ENCODE results near the gene CRLF2.
"Not testable (repeated sequence)": the region's sequence is repeated elsewhere in the genome, so short reads cannot be mapped to it uniquely, and the experiment has no call there.

Gene CRLF2

GRCh38 chrX:1170243-1170642 lies 42.2 kb downstream of the CRLF2 start:
- DNase-seq (ENCODE audit: insufficient read length, low spot score): no peak
- no peak for FAIRE-seq

- DNase-seq (ENCODE audit: insufficient read length, low spot score) (no peak), FAIRE-seq (no peak)
Observed at GRCh38 chrX:1169189-1169588, 43.3 kb downstream of the CRLF2 start.

GRCh38 chrX:1167918-1168481 lies 44.4 kb downstream of the CRLF2 start:
- FAIRE-seq (no peak), DNase-seq (ENCODE audit: insufficient read length, low spot score) (no peak)

GRCh38 chrX:1167466-1167865 lies 45.0 kb downstream of the CRLF2 start:
- FAIRE-seq: no peak
- no peak for DNase-seq (ENCODE audit: insufficient read length, low spot score)

GRCh38 chrX:1165535-1166196 lies 46.8 kb downstream of the CRLF2 start:
- DNase-seq (ENCODE audit: insufficient read length, low spot score): no peak

GRCh38 chrX:1164322-1165288 lies 47.8 kb downstream of the CRLF2 start:
- no peak for FAIRE-seq
- no peak for DNase-seq (ENCODE audit: insufficient read length, low spot score)

More at GRCh38 chrX:1165535-1166196, 46.8 kb downstream of the CRLF2 start:
- no peak for FAIRE-seq

GRCh38 chrX:1163231-1163630 lies 49.2 kb downstream of the CRLF2 start:
- no peak for DNase-seq (ENCODE audit: insufficient read length, low spot score)

GRCh38 chrX:1162119-1162916 lies 50.1 kb downstream of the CRLF2 start:
- no peak for DNase-seq (ENCODE audit: insufficient read length, low spot score)
- no peak for FAIRE-seq

More at GRCh38 chrX:1163231-1163630, 49.2 kb downstream of the CRLF2 start:
- no peak for FAIRE-seq

- FAIRE-seq: no peak
Observed at GRCh38 chrX:1159548-1159947, 52.9 kb downstream of the CRLF2 start.

GRCh38 chrX:1156681-1157455 lies 55.6 kb downstream of the CRLF2 start:
- not testable (repeated sequence) for FAIRE-seq; DNase-seq (ENCODE audit: insufficient read length, low spot score)

More at GRCh38 chrX:1159548-1159947, 52.9 kb downstream of the CRLF2 start:
- DNase-seq (ENCODE audit: insufficient read length, low spot score): no peak

- no peak for FAIRE-seq
- no peak for DNase-seq (ENCODE audit: insufficient read length, low spot score)
Observed at GRCh38 chrX:1153940-1154339, 58.5 kb downstream of the CRLF2 start.

GRCh38 chrX:1152090-1152489 lies 60.4 kb downstream of the CRLF2 start:
- DNase-seq (ENCODE audit: insufficient read length, low spot score): no peak
- no peak for FAIRE-seq

- no peak for FAIRE-seq
- no peak for DNase-seq (ENCODE audit: insufficient read length, low spot score)
Observed at GRCh38 chrX:1151378-1152077, 60.9 kb downstream of the CRLF2 start.

GRCh38 chrX:1150569-1151347 lies 61.7 kb downstream of the CRLF2 start:
- FAIRE-seq: no peak

GRCh38 chrX:1147611-1148515 lies 64.6 kb downstream of the CRLF2 start:
- FAIRE-seq (no peak), DNase-seq (ENCODE audit: insufficient read length, low spot score) (no peak)

More at GRCh38 chrX:1150569-1151347, 61.7 kb downstream of the CRLF2 start:
- no peak for DNase-seq (ENCODE audit: insufficient read length, low spot score)

GRCh38 chrX:1144293-1144692 lies 68.2 kb downstream of the CRLF2 start:
- DNase-seq (ENCODE audit: insufficient read length, low spot score) (no peak), FAIRE-seq (no peak)

All from GM19239 (cell line).